ENCODE data around the gene FBXL13.
"Not testable (repeated sequence)": the region's sequence is repeated elsewhere in the genome, so short reads cannot be mapped to it uniquely, and the experiment has no call there.

FBXL13 gene

DNA sequence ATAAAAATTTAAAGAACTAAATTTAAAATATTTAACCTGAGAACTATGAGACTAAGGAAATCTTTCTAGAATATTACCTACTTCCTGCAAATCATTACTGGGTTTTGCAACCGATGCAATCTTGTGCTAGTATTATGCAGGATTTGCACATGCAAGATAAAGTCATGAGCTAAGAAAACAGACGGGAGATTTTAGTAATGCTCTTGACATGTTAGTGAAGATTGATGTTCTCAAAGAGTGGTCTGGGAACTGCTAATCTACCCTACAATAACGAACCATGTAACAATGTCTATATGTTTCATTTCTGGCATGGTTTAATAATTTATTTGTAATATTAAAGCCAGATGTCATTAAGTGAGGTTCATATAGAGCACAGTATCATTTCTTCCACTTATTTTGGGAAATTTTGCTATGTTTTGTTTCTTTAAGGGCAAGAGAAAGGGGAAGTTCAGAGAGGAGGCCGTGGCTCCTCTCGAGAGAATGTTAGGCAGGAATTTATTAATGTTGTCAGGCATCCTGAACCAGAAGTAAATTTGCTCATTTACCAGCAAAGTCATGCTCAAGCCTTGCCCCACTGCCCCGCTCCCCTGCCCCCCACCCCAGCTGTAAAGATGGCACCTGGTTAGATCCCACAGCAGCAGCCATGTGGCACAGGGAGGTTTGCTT is 139.0 kb downstream of the FBXL13 start:
- peak; percentile 43 for DNase-seq (ENCODE audit: low spot score)

DNA sequence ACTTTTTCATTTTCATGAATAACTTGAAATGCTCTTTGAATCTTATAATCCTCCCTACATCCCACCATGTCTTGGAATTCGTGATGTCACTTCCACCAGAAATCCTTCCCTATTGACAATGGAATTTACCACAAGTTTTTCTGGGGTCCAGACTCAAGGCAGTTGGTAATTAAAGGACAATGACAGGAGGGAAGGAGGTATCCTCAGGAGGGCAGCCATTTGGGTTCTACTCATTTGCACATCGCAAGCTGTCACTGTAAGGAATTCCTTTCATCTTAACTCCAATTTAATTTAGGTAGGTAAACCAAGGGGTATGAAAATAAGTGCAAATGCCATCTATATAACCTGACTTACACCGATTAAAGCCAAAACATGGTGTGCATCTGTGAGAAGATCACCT is 139.9 kb downstream of the FBXL13 start:
- no peak for DNase-seq (ENCODE audit: low spot score)

DNA sequence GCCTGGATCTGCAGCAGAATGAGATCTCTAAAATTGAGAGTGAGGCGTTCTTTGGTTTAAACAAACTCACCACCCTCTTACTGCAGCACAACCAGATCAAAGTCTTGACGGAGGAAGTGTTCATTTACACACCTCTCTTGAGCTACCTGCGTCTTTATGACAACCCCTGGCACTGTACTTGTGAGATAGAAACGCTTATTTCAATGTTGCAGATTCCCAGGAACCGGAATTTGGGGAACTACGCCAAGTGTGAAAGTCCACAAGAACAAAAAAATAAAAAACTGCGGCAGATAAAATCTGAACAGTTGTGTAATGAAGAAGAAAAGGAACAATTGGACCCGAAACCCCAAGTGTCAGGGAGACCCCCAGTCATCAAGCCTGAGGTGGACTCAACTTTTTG is 140.4 kb downstream of the FBXL13 start:
- DNase-seq (ENCODE audit: low spot score) = no peak

DNA sequence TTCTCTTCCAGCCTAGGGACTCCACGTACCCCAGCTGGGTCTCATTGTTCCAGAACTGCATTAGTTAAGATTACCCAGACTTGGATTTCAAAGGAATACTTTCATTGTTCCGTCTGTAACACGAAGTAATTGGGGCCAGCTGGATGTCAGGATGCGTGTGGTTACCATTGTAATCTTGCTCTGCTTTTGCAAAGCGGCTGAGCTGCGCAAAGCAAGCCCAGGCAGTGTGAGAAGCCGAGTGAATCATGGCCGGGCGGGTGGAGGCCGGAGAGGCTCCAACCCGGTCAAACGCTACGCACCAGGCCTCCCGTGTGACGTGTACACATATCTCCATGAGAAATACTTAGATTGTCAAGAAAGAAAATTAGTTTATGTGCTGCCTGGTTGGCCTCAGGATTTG is 140.8 kb downstream of the FBXL13 start:
- peak; percentile 47 for DNase-seq (ENCODE audit: low spot score)

DNA sequence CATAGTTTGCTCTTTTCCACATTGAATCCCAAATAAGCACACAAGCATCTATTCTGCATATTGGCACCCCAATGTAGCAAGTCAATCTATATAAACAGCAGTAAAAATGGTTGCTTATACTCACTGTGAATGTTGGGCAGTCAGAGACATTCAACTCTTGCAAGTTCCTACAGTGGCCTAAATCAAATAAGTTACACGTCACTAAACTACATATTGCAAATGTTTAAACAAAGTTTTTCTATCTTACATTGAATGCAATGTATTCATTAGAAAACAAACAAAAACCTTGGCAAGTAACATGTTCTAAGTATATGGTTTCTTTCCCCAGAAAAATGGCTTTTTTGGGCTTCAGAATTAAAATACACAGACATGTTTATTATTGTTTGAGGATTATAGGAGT is 142.8 kb downstream of the FBXL13 start:
- no peak for DNase-seq (ENCODE audit: low spot score)

DNA sequence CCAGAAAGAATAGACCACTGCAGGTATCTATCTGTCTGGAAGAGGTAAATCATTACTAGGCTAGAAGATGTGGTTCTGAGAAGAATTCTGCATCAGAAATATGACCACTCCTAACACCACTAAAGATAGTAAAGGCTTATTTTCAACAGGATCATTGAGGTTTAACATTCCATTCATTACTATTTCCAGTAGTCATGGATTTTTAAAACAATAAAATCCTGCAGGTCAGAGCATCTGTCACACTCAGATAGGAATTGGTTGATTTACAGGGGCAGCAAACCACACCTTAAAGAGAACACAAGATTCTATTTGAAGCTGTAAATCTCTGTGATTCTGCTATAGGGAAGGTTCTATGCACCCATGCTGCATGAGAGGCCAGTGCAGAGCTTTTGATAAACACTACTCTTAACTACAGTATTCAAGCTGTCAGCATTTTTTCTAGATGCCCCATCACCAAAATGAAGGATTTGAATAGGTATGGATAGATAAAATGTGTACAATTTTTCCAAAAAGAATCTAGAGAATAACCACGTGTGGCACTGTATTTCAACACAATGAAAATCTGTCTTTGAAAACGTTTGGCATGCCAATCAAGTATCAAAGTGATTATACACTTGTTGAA is 147.2 kb downstream of the FBXL13 start:
- no peak for DNase-seq (ENCODE audit: low spot score)

DNA sequence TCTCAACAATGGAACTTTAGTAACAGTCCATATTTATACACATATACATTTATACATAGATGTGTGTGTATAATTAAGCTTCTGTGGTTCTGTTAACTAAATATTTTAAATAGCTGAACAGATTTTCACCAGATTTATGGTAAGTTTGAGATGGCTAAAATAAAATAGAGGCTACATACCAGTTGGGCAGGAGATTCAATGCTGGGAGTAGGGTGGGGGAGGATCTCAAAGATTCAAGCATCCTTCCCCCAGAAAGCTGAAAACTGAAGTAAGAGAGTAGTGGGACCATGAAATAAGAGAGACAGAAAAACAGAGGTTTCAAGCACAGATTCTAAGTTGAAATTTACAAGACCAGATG is 147.8 kb downstream of the FBXL13 start:
- DNase-seq (ENCODE audit: low spot score) = no peak

DNA sequence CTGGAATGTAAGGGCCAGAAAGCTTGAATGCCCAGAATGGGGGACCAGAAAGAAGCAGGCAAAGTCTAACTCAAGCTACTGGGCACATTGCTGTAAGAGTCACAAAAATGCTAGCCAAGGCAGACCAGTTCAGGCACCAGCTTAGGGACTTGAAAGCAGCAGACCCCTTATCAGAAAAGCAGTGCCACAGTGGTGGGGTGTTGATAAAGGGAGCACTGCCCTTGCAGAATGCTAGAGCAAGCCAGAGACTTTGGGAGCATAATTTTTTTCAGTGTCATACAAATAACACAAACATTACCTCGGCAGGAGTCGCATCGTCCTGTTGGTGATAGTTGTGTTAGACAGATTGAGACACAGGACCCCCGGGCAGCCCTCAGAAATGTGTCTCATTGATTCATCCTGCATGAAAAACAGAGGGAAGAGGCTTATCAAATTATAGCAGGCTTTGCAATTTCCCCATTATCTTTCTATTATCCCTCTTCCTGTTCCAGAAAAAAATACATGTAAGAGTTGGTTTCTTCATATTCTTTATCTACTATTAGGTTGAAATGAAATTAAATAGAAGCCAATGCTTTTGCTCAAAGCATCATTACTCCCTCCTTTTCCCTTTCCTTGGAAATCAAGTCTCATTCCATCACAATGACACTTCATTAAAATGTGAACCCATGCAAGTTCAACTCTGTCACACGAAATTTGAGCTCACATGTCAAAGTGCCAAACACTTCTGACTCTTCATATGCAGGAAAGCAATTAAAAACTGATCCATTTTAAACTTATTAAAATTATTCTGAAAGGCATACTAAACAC is 148.4 kb downstream of the FBXL13 start:
- no peak for DNase-seq (ENCODE audit: low spot score)

DNA sequence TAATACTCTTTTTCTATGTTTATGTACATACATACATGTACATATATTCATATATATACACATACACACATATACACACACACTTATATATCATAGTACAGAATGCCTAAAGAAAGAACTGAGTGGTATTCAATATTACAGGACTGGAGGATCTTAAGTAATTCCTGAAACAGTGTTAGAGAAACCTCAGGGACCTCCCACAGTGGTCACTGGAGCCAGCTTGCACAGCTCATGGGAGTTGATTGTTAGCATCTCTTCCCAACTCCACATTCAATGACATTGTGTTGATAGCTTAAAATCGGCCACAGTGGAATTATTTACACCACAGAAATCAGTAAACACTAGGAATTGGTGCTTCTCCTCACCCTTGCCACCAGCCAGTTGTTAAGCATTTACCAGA is 155.8 kb downstream of the FBXL13 start:
- DNase-seq (ENCODE audit: low spot score) = no peak

DNA sequence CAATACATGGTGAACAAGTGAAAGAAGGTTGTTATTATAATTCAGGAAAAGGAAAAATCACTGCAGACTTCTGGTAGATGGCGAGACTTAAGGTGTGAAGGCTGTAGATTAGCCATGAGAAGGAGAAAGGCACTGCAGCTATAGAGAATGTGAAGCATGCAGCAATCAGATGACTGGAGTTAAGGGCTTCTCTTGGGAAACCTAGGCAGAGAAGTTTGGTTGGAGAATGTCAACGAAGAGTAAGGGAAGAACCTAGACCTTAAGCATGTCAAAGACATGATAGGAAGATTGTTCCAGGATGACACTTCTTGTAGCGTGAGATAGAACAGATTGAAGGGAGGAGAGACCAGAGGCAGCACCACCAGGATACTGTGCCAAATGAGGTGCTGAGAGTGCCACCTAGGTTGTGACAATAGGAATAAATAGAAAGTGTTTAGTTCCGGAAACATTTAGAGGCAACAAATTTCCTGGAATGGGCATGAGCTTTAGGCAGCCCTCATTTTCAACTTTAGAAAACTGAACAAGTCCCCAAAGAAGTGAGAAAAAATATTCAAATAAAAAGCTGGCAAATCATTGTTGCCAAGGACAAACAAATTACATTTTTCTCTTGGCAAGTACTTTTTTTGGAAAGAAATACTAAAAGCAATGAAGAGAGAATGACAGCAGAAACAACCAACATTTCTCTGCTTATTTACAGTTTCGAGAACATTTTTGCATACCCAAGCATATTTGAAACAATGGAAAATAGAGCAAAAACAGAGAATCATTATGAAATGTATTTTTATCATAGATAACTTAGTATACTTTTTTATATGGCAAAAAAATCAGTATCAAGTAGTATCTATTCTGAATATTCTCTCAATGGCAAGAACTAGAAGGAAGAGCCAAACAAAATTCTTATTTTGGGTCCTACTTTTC is 156.9 kb downstream of the FBXL13 start:
- DNase-seq (ENCODE audit: low spot score) = no peak

DNA sequence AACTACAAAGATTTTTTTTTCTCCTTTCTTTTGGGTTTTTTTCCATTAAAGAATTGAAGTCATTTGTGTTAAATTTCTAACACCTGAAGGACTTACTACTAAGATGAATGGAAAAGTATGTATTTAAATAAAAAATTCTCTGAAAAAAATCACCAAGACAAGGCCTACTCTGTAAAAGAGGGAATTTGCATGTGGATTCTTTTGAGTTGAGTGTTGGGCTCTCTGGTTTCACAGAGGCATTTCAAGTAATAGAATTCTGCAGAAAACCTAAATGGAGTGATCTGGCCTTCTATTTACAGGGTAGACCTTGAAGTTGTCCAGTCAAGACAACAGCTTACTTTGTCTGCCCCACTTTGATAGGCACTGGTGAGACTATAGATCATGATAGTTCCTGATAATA is 157.7 kb downstream of the FBXL13 start:
- DNase-seq (ENCODE audit: low spot score) = no peak

DNA sequence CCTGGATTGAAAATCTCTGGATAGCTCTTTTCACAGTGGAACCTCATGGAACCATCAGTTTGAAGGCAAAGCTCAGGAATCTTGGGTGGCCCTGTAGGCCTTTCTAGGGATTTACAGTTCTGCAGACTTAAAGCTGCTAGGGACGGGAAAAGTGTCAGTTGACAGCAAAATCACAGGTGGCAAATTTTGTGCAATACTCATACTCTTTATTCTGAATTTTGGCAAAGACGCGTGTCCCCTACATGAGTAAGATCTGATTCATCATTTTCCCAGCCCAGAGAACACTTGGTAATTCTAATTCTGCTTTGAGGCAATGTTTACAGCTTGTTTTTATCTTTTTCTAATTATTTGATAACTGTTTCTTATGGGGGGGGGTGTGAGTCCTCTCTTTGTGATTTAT is 158.2 kb downstream of the FBXL13 start:
- no peak for DNase-seq (ENCODE audit: low spot score)

DNA sequence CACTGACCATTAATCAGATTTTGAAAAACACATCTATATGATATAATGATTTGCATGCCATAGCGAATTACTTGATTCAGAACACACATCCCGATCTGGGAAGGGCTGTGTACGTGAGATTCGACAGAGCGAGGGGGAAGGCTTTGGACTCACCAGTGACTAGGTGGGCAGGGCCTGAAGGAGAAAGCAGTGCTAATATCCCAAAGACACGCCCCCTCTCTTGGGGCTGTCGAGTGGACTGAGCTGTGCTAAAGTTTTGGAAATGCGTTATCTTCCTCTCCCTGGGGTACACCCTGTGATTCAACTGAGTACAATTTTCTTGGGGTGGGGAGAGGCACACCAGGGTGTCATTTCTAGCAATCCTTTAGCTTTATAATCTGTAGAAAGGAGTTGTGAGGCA is 160.0 kb downstream of the FBXL13 start:
- DNase-seq (ENCODE audit: low spot score) = no peak

DNA sequence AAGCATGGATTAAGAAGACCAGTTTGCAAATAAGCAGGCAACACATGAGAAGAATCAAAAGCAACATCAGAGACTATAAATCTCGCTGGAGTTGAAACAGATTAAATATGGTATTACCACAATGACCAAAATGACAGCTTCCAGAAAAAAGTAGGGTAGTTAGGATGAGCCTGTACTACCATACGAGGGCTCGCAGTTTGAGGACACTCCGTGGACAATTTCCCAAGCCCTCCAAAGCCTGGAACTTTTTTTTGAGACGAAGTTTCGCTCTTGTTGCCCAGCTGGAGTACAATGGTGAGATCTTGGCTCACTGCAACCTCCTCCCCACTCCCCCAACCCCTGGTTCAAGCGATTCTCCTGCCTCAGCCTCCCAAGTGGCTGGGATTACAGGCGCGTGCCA is 160.8 kb downstream of the FBXL13 start:
- no peak for DNase-seq (ENCODE audit: low spot score)

DNA sequence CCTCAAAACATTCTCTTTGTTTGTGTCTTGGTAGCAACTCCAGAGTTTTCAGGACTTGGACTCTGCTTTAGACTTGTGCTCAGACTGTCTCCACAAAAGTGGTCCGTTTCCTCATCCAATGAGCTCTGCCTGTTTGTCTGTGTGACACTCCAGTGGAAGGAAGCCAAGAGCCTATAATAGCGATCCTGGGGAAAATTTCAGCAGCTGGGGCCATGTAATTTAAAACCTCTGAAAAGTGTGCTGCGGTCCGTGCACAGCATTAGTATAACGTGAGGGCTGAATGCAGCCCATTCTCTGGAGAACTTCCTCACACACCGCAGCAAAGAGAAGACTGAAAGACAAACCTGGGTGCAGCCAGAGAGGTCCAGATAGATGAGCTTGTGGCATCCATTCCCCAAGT is 161.9 kb downstream of the FBXL13 start, which contains the start of gene LRRC17:
LRRC17 (plus strand) TSS at position 259 of the 400 bp plus-strand sequence. CDS start 20,914 bp downstream, outside the sequence.
- peak; percentile 44 for DNase-seq (ENCODE audit: low spot score)

DNA sequence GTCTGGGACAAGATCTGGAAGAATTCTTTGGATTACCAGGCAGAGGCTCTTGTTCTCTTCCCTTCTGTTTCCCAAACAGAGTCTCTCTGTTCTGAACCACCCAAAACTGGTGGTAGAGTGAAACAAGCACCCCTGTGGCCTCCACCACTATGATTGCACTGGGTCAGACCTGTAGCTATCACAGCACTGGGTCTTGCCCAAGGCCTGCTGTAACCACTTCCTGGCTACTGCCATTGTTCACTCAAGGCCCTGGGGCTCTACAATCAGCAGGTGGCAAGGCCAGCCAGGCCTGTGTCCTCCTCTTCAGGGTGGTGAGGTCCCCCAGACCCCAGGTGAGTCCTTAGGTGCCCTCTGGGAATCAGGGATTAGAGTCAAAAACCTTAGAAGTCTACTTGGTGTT is 165.9 kb downstream of the FBXL13 start:
- DNase-seq (ENCODE audit: low spot score) = no peak

DNA sequence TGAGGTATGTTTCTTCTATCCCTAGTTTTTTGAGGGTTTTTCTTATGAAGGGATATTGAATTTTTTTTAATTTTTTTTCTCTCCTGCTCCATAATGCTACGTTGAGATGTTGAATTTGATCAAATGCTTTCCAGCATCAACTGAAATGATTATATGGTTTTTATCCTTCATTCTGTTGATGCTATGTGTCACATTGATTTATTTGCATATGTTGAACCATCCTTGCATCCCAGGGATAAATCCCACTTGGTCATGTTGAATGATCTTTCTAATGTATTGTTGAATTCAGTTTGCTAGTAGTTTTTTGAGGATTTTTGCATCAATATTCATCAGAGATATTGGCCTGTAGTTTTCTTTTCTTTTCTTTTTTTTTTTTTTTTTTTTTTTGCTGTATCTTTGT is 171.0 kb downstream of the FBXL13 start:
- DNase-seq (ENCODE audit: low spot score) = not testable (repeated sequence)

DNA sequence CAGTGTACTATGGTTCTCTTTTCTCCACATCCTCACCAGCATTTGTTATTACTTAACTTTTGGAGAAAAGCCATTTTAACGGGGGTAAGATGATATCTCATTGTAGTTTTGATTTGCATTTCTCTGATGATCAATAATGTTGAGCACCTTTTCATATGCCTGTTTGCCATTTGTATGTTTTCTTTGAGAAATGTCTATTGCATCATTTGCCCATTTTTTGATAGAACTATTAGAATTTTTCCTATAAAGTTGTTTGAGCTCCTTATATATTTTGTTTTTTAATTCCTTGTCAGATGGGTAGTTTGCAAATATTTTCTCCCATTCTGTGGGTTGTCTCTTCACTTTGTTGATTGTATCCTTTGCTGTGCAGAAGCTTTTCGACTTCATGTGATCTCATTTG is 172.5 kb downstream of the FBXL13 start:
- not testable (repeated sequence) for DNase-seq (ENCODE audit: low spot score)

DNA sequence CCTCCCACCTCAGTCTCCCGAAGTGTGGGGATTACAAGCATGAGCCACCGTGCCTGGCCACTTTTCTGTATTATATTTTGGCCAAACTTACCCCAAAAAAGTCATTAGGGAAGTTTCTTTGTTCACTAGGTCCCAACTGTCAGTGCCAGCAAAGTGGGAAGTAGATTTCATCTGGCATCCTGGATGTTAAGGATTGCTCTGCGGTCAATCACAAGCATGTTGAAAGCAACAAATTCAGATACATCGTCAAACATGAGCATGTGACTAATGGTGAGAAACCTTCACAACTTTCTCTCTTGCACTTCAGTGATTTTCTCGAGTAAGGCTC is 176.1 kb downstream of the FBXL13 start:
- DNase-seq (ENCODE audit: low spot score) = no peak

DNA sequence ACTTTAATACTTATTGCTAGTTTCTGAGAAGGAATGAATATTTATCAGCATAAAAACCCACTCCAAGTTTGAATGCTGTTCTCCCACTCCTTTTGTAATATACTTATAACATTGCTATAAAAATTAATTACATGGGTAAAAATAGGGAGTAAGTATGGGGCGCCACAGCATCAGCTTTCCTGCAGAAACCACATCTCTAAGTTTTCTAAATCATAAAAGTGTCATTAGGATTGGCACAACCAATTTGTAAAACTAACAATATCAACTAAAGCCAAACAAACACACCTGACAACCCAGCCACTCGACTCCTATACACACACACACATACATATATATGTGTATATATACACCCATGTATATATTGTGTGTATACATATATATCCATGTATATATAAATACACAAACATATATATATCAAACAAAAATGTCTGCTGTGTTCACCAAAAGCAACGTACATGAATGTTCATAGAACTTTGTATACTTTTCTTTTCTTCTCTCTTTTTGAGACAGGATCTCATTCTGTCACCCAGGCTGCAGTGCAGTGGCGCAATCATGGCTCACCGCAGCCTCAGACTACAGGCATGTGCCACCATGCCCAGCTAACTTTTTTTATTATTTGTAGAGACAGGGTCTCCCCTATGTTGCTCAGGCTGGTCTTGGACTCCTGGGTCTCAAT is 176.6 kb downstream of the FBXL13 start:
- no peak for DNase-seq (ENCODE audit: low spot score)

DNA sequence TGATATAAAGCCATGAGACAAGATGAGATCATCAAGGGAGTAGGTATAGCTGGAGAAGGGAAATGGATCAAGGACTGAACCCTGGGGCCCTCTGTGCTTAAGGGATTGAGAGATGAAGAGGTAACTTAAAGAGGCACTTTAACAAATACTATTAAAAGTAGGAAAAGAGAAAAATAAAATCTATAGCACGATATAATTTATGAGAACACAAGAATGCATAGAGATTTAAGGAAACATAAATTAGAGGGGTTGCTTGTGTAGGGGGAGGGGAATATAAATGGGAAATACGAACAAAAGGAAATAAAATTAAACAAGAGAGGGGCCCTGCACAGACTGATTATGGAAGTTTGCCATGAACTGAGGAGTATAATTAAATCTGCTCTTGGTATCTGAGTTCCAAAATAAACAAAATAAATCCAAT is 177.4 kb downstream of the FBXL13 start:
- no peak for DNase-seq (ENCODE audit: low spot score)

All from SK-N-DZ (cell line).